Measurements from ENCODE around the gene ZSWIM6.
"Not testable (repeated sequence)": the region's sequence is repeated elsewhere in the genome, so short reads cannot be mapped to it uniquely, and the experiment has no call there.

The ZSWIM6 gene

GRCh38 chr5:61412361-61412760 is 80.3 kb downstream of the ZSWIM6 start:
- DNase-seq, result no peak

- DNase-seq, result not testable (repeated sequence)
Measured at GRCh38 chr5:61413205-61413604, 81.1 kb downstream of the ZSWIM6 start.

- DNase-seq, result no peak
Measured at GRCh38 chr5:61414806-61415205, 82.7 kb downstream of the ZSWIM6 start.

- DNase-seq, result no peak
Measured at GRCh38 chr5:61416010-61416409, 84.0 kb downstream of the ZSWIM6 start.

- DNase-seq, result no peak
Measured at GRCh38 chr5:61416420-61416819, 84.4 kb downstream of the ZSWIM6 start.

GRCh38 chr5:61417340-61417739 is 85.3 kb downstream of the ZSWIM6 start:
- DNase-seq, result no peak

GRCh38 chr5:61417851-61418250 is 85.8 kb downstream of the ZSWIM6 start:
- DNase-seq, result no peak

- DNase-seq, result no peak
Measured at GRCh38 chr5:61419106-61419505, 87.0 kb downstream of the ZSWIM6 start.

GRCh38 chr5:61420016-61420415 is 88.0 kb downstream of the ZSWIM6 start:
- DNase-seq, result no peak

- not testable (repeated sequence) for DNase-seq
Measured at GRCh38 chr5:61421262-61421661, 89.2 kb downstream of the ZSWIM6 start.

- no peak for DNase-seq
Measured at GRCh38 chr5:61423487-61424145, 91.6 kb downstream of the ZSWIM6 start.

GRCh38 chr5:61425918-61426317 is 93.9 kb downstream of the ZSWIM6 start:
- no peak for DNase-seq

- DNase-seq, result no peak
Measured at GRCh38 chr5:61429906-61430305, 97.8 kb downstream of the ZSWIM6 start.

- no peak for DNase-seq
Measured at GRCh38 chr5:61431923-61432620, 100.0 kb downstream of the ZSWIM6 start.

- DNase-seq, result no peak
Measured at GRCh38 chr5:61435368-61435767, 103.3 kb downstream of the ZSWIM6 start.

- DNase-seq, result no peak
Measured at GRCh38 chr5:61438298-61438970, 106.4 kb downstream of the ZSWIM6 start.

- DNase-seq, result no peak
Measured at GRCh38 chr5:61440086-61440485, 108.0 kb downstream of the ZSWIM6 start.

- no peak for DNase-seq
Measured at GRCh38 chr5:61440596-61440995, 108.5 kb downstream of the ZSWIM6 start.

- DNase-seq, result no peak
Measured at GRCh38 chr5:61441742-61442141, 109.7 kb downstream of the ZSWIM6 start.

GRCh38 chr5:61447780-61448495 is 115.9 kb downstream of the ZSWIM6 start:
- no peak for DNase-seq

GRCh38 chr5:61449804-61450492 is 117.9 kb downstream of the ZSWIM6 start:
- no peak for DNase-seq

GRCh38 chr5:61450493-61451279 is 118.6 kb downstream of the ZSWIM6 start:
- no peak for DNase-seq
